HepG2 (cell line): ENCODE data around the gene C9orf50. TPM values are rescaled to one million over a fixed set of nuclear protein-coding genes. Genes with fewer than 3 reads are reported as not detected.

Experiments
- IKZF4 ChIP-seq: sonication (generic); formaldehyde crosslinking; IDR thresholded peaks from 2 replicates; pipeline ENCODE4 v1.5.1; 2020; ENCODE audit warnings: borderline replicate concordance, mild to moderate bottlenecking, low read depth, missing genetic modification reagents; ENCODE audit errors: not compliant biosample characterization
- KIAA2018 ChIP-seq: sonication (generic); formaldehyde crosslinking; IDR thresholded peaks from 2 replicates; pipeline ENCODE4 v1.5.0; 2020; ENCODE audit warnings: mild to moderate bottlenecking, missing genetic modification reagents, borderline replicate concordance
- ZBTB34 ChIP-seq: sonication (generic); formaldehyde crosslinking; IDR thresholded peaks from 2 replicates; pipeline ENCODE4 v1.8.0; 2022; ENCODE audit warnings: mild to moderate bottlenecking, missing genetic modification reagents
- ZNF34 ChIP-seq: sonication (generic); formaldehyde crosslinking; IDR thresholded peaks from 2 replicates; pipeline ENCODE4 v1.4.0; 2020; ENCODE audit warnings: mild to moderate bottlenecking, missing genetic modification reagents, borderline replicate concordance
- ZNF383 ChIP-seq: sonication (generic); formaldehyde crosslinking; IDR thresholded peaks from 2 replicates; pipeline ENCODE4 v1.4.0; 2020; ENCODE audit warnings: missing genetic modification reagents, mild to moderate bottlenecking, borderline replicate concordance
- ZNF549 ChIP-seq: sonication (generic); formaldehyde crosslinking; IDR thresholded peaks from 2 replicates; pipeline ENCODE4 v1.5.0; 2020; ENCODE audit warnings: missing genetic modification reagents
- ZNF792 ChIP-seq: IDR thresholded peaks from 2 replicates; pipeline ENCODE4 v1.6.1; 2016
- polyA plus RNA-seq, 8 experiments: library from polyadenylated mRNA; depleted of rRNA in 3 of 8; stranded (reverse) in 7 of 8; unstranded in 1 of 8; fragments of >200 nt; fragmentation: Illumina TruSeq in 4 of 8; extraction: Trizol in 4 of 8; gene quantifications; 2 replicates each; pipeline versions ENCODE4 v1.2.1 to v1.2.3, GENCODE V29; 2011 to 2016; ENCODE audit warnings: low read depth in 4 of 8, missing spikeins in 1 of 8, mixed read lengths in 1 of 8; ENCODE audit not compliant: insufficient read depth in 1 of 8
- total RNA-seq, 5 experiments: library from RNA; depleted of rRNA; stranded (reverse); fragments of >200 nt; fragmentation: Illumina TruSeq; extraction: Trizol; gene quantifications; 2 replicates each; pipeline ENCODE4 v1.2.3, GENCODE V29; 2016; ENCODE audit warnings: low read depth in 1 of 5

Gene C9orf50
- total and polyA plus RNA-seq, 2 of the 13 experiments (the other 11 are each of a cell fraction or from before 2014, with no cell fraction given): not detected

- TF ChIP-seq ZBTB34 (CRISPR knock-in tag) (no peak), ZNF549 (no peak), ZNF34 (CRISPR knock-in tag) (no peak), ZNF383 (CRISPR knock-in tag) (no peak), KIAA2018 (CRISPR knock-in tag) (no peak), IKZF4 (CRISPR knock-in tag) (no peak), ZNF792 (no peak)
Measured at GRCh38 chr9:129665814-129666520, 45.1 kb upstream of the C9orf50 start (continued).
